Activated B cell treated with CpG ODN at 0.5 μM for 24 hours (primary cell): ENCODE data around the gene CFD. TPM values are rescaled to one million over a fixed set of nuclear protein-coding genes. Genes with fewer than 3 reads are reported as not detected.

Source experiments
- ATAC-seq: fragments of 200-7000 bp; cut with Tn5 transposase; one replicate; pipeline ENCODE4 v1.10.0; 2021; ENCODE audit warnings: low read depth, mild to moderate bottlenecking, moderate library complexity
- CTCF ChIA-PET: fragments of 350-600 bp; sonication (Branson Sonifier 250); formaldehyde crosslinking; loops from one replicate; lab custom pipeline; 2021; ENCODE audit warnings: antibody characterized with exemption; lab: Charles Lee
- POLR2A ChIA-PET: fragments of 350-600 bp; sonication (Branson Sonifier 250); formaldehyde crosslinking; loops from one replicate; lab custom pipeline; 2021; ENCODE audit warnings: antibody characterized with exemption; lab: Charles Lee
- DNase-seq: peaks from one replicate; pipeline ENCODE4 v3.0.0; 2022
- H3K27ac Mint-ChIP-seq: one replicate; pipeline ENCODE4 v1.8.0; 2020; ENCODE audit warnings: mixed read lengths
- H3K27me3 Mint-ChIP-seq: one replicate; pipeline ENCODE4 v1.8.0; 2021; ENCODE audit warnings: mixed read lengths
- H3K36me3 Mint-ChIP-seq: one replicate; pipeline ENCODE4 v1.8.0; 2021; ENCODE audit warnings: low read depth, mixed read lengths
- H3K4me1 Mint-ChIP-seq: one replicate; pipeline ENCODE4 v1.8.0; 2021; ENCODE audit warnings: mixed read lengths
- H3K4me3 Mint-ChIP-seq: one replicate; pipeline ENCODE4 v1.8.0; 2020; ENCODE audit warnings: mild to moderate bottlenecking, mixed read lengths
- H3K9me3 Mint-ChIP-seq: one replicate; pipeline ENCODE4 v1.8.0; 2020; ENCODE audit warnings: mixed read lengths
- CTCF ChIP-seq: fragments of 200-600 bp; IDR thresholded peaks from one replicate; pipeline ENCODE4 v1.8.0; 2022; ENCODE audit warnings: antibody characterized with exemption, mild to moderate bottlenecking
- intact Hi-C: fragments of 100-400 bp; cut with micrococcal nuclease; formaldehyde crosslinking; loops from one replicate; pipeline ENCODE4 v1.15.1; 2024
- total RNA-seq: library from RNA; stranded (reverse); gene quantifications from 2 replicates; pipeline ENCODE4 v1.2.3, GENCODE V29; 2022

Gene CFD
- total RNA-seq, 1 donor from 2014 or later: not detected

DNA sequence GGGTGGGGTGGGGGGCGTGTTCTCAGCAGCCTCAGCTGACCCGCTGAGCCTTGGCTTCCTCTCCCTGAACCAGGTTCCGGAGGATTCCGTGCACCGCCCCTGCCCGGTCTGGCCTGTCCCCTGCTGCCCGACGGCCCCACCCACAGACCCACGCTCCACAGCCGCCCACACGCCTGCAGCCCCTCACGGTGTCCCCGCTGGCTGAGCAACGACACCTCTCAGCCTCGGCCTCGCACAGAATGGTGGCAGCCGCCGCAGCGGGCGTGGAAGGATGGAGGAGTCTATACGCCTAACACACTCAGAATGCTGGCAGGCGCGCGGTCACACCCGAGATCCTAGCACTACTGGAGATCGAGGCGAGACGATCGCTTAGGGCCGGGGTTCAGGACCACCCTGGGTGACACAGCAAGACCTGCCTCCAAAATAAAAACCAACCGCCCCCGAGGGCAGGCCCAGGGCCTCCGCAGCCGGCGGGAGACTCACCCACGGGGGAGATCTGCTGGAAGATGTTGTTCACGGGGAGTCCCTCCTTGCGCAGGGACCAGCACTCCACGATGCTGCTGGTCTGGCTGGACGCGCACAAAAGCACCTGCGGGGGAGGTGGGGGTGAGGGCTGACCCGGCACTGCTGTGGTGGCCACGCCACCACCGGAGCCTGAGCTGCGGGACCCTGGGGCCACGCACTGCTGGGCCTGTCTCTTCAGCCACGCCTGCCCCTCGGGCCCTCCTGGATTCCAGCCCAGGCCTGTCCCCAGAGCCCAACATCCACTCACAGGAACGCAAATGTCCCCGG, 25.2 kb downstream of the CFD start:
- H3K36me3 Mint-ChIP-seq: peaks cover 48% of the 10 kb centered on the region

GRCh38 chr19:885536-886224, 26.2 kb downstream of the CFD start:
- TF ChIP-seq CTCF: no peak
- no peaks in the 10 kb centered on the region for H3K9me3 Mint-ChIP-seq
- POLR2A ChIA-PET: interaction anchor here (0.6 kb wide), 1 partner anchor 102 kb away, joined by 4 read pairs; no protein-coding TSS in a partner anchor
- no peak overlapping the region for H3K4me3 Mint-ChIP-seq
- H3K27ac Mint-ChIP-seq: no peak overlapping the region
- H3K27me3 Mint-ChIP-seq: no peaks in the 10 kb centered on the region
- CTCF ChIA-PET: no interaction called here
- DNase-seq: no peak
- ATAC-seq: no peak
- H3K4me1 Mint-ChIP-seq: no peaks in the 10 kb centered on the region
- intact Hi-C loops: no loop called here
- peaks cover 57% of the 10 kb centered on the region for H3K36me3 Mint-ChIP-seq

More for the DNA sequence above, 25.2 kb downstream of the CFD start:
- no peaks in the 10 kb centered on the region for H3K27me3 Mint-ChIP-seq
- H3K9me3 Mint-ChIP-seq: no peaks in the 10 kb centered on the region
- ATAC-seq (no peak), DNase-seq (no peak)
- H3K27ac Mint-ChIP-seq: no peak overlapping the region
- intact Hi-C loops: no loop called here
- no peaks in the 10 kb centered on the region for H3K4me1 Mint-ChIP-seq
- H3K4me3 Mint-ChIP-seq: no peak overlapping the region
- CTCF ChIA-PET: no interaction called here
- TF ChIP-seq CTCF: no peak
- POLR2A ChIA-PET: no interaction called here

DNA sequence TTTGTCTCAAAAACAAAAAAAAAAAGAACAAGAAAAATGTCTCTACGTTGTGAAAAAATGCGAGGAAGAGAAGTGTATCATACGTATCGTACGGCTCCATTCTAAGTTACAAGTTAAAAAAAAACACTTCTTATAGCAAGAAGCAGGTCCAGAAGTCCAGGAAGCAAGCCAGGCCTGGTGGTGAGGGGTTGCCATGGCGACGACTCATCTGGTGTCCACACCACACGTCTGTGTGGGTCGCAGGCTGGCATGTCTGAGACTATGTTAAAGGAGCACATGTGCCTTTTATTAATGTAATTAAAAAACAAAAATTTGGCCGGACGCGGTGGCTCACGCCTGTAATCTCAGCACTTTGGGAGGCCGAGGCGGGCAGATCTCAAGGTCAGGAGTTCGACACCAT, 27.6 kb downstream of the CFD start:
- ATAC-seq: no peak
- no peak for DNase-seq
- H3K27me3 Mint-ChIP-seq: no peaks in the 10 kb centered on the region
- no peak overlapping the region for H3K4me3 Mint-ChIP-seq
- ChIA-PET POLR2A (no interaction called here), CTCF (no interaction called here)
- H3K27ac Mint-ChIP-seq: no peak overlapping the region
- H3K4me1 Mint-ChIP-seq: peaks cover 6% of the 10 kb centered on the region
- no peak for TF ChIP-seq CTCF
- peaks cover 43% of the 10 kb centered on the region for H3K36me3 Mint-ChIP-seq
- H3K9me3 Mint-ChIP-seq: no peaks in the 10 kb centered on the region
- intact Hi-C loops: no loop called here

DNA sequence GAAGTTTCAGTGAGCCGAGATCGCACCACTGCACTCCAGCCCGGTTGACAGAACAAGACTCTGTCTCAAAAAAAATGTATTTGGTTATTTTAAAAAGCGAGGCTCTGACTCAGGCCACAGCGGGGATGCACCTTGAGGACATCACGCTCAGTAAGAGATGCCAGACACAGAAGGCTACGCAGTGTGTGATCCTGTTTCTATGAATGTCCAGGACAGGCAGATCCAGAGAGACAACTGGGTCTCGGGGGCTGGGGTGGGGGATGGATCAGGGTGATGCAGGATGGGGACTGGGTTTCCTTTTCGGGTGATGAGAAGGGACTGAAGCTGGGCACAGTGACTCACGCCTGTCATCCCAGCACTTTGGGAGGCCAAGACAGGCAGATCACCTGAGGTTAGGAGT, 28.1 kb downstream of the CFD start:
- TF ChIP-seq CTCF: no peak
- no peaks in the 10 kb centered on the region for H3K27me3 Mint-ChIP-seq
- no peak overlapping the region for H3K4me3 Mint-ChIP-seq
- H3K4me1 Mint-ChIP-seq: peaks cover 8% of the 10 kb centered on the region
- intact Hi-C loops: no loop called here
- ChIA-PET CTCF (no interaction called here), POLR2A (no interaction called here)
- no peaks in the 10 kb centered on the region for H3K9me3 Mint-ChIP-seq
- peaks cover 43% of the 10 kb centered on the region for H3K36me3 Mint-ChIP-seq
- H3K27ac Mint-ChIP-seq: no peak overlapping the region
- no peak for DNase-seq
- ATAC-seq: no peak

DNA sequence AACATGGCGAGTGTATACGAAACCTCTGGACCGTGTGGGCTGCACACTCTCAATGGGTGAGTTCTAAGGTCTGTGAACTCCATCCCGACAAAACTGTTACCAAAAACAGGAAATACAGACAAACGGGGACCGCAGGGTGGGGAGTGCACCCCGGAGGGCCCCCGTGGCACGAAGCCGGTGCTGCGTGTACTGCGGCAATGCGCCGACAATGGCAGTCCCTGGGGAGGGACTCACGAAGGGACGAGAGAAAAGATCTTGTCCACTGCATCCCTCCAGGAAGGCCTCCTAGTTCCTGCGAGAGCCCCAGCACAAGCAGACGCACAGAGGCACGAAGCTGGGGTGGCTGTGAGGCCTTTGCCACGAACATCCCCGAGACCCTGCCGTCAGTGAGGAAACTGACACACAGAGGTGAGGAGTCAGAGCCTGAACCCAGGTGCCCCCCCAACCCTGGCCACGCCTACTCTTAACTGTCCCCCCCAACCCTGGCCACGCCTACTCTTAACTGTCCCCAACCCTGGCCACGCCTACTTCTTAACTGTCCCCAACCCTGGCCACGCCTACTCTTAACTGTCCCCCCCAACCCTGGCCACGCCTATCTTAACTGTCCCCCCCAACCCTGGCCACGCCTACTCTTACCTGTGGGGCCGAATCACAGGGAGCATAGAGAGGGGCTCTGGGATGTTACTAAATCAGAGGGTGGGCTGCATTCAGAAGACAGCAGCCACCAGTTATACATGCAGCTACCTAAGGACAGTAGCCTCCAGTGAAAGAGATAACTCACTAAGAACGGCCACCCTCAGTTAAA, 29.3 kb downstream of the CFD start:
- DNase-seq (no peak), ATAC-seq (no peak)
- Mint-ChIP-seq H3K27me3 (no peaks in the 10 kb centered on the region), H3K9me3 (no peaks in the 10 kb centered on the region), H3K4me3 (no peak overlapping the region), H3K27ac (no peak overlapping the region), H3K36me3 (peaks cover 44% of the 10 kb centered on the region), H3K4me1 (peaks cover 17% of the 10 kb centered on the region)
- TF ChIP-seq CTCF: no peak
- ChIA-PET CTCF (no interaction called here), POLR2A (no interaction called here)
- intact Hi-C loops: no loop called here
